UCSD-AML1 (cell line): Measurements from ENCODE around the gene RNASET2.
"Not testable (repeated sequence)": the region's sequence is repeated elsewhere in the genome, so short reads cannot be mapped to it uniquely, and the experiment has no call there.

ENCODE experiments used
- DNase-seq: peaks from one replicate; lab custom pipeline; 2025; ENCODE audit not compliant: unreplicated experiment; lab: John Stamatoyannopoulos, UW

Gene RNASET2

DNA sequence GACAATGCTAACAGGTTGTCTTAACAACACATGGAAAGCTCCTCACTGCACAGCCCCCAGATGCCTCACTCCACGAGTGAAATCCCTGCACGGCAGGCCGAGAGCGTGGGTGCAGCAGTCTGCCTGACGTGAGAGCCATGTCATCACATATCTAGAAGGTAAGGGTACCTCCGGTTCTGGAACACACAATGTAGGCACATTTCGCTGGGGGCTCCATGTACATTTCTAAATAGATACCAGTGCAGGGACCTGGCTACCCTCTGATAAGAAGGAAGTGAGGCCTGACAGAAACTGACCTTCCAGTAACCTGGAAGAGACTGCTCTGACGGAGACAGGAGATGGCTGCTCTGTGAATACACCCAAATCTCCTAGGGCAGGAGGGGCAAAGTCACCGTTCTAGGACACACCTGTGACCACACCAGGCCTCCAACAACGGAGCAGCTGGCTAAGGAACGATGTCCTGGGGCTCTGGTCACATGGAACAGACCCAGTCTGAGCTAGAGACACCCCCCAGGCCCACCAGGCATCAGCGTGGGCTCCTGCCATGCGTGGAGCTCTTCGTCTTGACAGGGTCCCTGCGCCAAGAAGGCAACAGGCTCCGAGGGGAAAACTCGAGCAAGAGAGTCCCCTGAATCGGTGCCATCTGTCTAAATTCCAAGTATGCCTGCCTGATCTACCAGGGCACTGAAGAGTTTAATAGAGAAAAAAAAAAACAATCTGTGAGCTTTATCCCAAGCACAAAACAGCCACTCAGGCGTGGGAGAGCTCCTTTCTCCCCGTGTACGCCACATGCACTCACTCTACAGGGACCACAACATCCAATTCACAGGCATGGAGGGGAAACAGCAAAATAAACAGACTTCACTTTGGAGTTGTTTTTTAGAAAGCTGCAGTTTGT lies 27.5 kb downstream of the RNASET2 start:
- no peak for DNase-seq

DNA sequence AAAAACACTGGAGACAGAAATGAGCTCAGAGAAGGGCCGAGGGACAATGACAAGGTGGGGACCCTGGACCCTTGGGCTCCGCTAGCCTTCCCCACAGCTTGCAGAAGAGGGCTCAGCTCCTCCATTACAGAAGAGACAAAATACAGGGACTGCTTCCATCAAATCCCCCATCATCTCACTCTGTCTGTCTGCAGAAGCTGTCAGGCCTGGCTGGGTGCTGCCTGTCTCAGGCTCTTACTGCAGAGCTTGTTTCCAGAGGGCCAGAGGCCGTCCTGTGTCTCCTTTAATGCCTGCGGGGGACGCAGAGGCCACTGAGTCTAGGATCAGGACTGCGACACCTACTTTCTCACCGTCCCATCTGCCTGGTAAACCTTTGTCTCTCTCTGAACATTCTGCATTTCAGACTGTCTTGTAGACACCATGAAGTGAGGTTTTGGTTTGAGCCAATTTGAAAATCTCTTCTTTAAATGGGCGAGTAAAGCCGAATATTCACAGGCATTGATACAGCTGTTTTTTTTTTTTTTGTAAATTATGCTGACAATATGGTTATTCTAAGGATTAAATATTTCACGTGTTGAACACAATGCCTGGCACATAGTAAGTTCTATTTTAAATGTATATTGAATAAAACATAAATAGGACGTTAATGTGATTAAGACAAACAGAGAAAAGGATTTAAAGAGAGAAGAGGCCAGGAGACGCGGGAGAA lies 28.3 kb downstream of the RNASET2 start:
- no peak for DNase-seq

DNA sequence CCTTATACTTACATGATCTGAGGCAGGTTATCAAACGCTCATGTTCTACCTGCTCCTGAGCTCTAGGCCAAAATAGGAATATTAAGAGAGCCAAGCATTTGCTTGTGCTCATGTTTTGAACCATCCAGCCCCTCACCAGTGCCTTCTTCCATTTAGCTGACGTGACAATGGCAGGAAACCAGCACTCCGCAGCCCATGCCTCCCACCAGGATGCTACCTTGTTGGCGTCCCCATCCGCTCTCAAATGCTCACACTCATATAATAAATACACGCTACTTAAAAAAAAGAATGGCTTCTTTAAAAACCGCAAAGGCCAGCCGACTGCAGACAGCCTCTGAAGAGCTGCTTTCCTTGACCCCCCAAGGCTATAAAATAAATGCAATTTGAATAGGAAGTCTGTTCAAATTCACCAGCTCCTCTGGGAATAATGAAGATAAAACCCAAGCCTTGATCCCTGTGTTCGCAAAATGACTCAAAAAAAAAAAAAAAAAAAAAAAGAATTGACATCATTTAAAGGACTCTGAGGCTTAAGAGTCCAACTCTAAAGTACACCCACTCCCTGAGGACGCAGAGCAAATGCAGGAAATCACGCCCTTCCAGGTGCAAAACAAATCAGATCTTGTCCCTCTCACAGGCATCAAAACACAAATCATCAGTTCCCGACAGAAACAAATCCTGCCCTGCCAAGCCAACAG lies 29.0 kb downstream of the RNASET2 start:
- DNase-seq, result no peak

DNA sequence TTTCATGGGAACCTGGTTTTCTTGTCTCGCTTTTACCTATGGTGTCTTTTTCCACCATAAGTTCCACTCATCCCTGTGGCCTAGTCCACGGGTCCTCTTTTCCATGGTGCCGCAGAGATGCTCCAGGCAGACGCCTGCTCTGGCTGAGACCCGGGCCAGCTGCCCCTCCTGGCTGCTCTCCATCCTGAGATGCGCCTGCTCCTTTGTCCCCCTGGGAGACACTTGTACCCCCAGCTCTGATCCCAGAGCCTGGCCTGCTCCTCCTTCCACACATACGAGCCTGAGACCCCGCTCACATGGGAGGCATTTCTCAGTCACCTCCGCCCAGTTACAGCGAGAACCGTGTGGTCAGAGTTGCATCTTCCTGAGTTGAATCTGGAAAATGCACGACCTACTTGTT lies 29.6 kb downstream of the RNASET2 start:
- DNase-seq, result no peak

DNA sequence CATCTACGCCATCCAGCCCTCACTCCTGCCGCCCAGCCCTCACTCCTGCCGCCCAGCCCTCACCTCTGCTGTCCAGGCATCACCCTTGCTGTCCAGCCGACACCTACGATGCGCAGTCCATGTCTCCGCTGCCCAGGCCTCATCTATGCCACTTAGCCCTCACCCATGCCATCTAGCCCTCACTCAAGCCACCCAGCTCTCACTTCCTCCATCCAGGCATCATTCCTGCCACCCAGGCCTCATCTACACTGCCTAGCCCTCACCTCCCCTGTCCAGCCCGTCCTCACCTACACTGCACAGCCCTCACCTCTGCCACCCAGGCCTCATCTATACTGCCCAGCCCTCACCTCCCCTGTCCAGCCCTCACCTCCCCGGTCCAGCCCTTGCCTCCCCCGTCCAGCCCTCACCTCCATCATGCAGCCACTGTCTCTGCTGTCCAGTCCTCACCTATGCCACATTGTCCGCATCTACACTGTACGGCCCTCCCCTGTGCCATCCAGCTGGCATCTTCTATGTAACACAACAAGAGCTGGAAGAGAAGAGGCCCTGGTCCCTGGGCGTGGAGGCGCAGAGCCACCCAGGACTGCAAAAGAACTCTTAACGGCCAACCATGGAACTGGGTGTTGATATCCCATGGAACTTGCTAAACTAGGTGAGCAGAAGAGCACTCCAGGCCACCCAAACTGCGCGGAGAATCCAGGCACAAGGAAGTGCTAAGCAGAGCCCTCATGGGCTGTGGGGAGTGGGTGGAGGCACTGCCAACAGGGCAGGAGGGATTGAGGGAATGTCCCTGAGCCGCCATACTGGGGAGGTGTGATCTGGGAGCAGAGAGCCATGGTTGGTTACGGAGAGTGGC lies 31.0 kb downstream of the RNASET2 start:
- DNase-seq, result no peak

DNA sequence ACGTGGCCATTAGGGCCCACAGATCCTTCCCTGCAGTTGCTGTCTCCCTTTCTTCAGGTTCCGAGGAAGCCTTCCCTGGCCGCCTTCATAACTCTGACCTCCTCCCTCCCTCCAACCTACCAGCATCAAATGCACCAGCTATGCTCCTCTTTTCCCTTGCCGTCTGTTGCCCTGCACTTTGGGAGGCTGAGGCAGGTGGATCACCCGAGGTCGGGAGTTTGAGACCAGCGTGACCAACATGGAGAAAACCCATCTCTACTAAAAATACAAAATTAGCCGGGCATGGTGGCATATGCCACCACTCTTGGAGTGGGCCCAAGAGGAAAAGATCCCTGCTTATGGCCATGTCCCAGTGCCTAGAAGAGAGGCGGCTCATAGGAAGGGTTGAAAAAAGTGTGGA lies 31.8 kb downstream of the RNASET2 start:
- DNase-seq, result no peak

DNA sequence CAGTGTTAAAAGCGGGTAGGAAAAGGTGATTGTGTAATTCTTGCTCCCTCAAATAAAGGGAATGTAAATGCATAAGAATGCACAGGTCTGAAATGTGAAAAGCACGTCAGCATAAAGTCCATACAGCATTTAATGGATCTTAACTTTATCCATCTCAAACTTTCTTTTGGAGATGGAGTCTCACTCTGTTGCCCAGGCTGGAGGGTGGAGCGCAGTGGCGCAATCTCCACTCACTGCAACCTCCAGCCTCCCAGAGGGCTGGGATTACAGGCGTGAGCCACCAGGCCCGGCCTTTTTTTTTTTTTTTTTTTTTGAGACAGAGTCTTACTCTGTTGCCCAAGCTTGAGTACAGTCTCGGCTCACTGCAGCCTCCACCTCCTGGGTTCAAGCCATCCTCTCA lies 33.4 kb downstream of the RNASET2 start:
- DNase-seq, result no peak

DNA sequence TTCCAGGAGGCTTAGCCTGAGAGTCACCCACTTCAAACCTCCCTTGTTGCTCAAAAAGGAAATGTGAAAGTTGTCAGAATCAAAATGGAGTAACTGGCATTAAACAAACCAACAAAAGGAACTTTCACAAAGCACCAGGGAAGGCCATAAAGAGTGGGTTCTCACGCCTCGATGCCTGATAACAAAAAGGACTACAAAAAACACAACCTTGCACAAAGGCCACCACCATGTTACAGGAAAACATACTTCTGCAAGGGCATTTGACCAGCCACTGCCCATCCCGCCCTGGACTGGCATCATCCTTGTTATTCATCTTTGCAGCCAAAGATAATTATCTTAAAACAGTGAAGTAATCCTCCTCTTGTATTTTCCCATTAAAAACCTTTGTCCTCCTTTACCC lies 34.8 kb downstream of the RNASET2 start:
- no peak for DNase-seq

DNA sequence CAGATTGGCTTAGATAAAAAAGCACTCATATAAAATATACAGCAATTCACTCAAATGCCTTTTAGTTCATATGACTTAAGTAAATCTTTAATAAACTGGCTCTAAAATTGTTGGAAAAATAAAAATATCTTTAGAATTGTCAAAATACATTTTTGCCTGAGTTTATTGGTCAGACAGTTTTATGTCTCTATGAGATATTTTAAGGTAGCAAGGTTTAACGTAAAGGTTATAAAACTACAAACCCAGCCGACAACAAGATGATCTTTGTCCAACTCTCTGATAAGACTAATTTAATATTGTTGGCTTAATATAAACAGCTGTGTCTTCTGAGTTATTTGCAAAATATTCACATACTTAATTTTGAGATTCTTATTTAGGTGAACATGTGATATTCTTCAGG lies 39.5 kb downstream of the RNASET2 start:
- no peak for DNase-seq

DNA sequence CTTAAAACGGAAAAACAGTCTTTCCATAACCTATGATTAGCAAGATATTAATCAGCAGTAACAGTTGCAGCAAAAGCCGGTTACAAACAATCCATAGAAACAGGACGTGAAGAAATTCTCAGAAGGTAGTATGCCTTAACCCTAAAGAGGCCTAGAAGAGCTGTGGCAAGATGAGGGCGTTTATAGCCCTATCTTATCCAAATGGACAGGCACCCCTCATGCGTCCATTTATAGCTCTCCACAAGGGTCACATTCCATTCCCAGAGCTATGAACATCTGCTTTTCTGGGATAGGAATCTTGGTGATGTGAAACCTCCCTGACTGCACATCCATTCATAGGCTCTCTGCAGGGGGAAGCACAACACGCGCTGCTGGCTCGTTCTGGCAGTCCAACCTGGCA lies 40.9 kb downstream of the RNASET2 start:
- DNase-seq, result not testable (repeated sequence)

DNA sequence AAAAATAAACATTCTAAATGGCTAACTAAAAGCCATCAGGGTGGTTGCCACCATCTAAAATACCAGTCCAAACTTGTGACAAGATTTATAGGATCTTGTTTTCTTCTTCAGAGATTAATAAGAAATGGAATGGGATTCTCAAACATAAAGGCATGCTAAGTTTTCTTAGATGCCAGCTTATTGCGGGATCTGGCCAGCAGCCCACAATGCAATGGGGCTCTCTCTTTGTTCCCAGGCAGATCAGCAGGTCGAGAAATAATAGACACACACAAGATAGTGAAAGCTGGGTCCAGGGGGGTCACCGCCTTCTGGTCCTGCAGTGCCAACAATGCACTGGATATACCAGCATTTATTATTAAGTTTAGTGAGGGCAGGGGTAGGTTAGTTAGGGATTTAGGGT lies 41.4 kb downstream of the RNASET2 start:
- not testable (repeated sequence) for DNase-seq

DNA sequence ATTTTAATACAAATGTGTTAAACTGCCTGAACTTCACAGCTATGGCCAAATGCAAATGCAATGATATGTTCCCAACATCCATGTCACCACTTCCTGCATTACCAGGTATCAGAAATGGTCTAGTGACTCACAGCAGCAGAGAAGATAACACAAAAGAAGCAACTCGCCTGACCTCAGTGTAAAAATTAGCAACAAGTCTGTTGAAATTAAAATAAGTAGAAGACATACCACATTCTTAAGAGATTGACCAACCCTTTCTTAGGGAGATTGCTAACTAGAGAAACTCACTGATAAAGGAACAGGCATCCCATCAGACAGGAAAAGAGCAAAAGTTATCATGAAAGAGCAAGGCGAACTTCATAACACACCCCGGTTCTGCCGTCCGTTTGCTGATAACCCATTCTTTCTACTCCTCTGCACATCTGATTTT lies 45.1 kb downstream of the RNASET2 start:
- DNase-seq, result no peak

DNA sequence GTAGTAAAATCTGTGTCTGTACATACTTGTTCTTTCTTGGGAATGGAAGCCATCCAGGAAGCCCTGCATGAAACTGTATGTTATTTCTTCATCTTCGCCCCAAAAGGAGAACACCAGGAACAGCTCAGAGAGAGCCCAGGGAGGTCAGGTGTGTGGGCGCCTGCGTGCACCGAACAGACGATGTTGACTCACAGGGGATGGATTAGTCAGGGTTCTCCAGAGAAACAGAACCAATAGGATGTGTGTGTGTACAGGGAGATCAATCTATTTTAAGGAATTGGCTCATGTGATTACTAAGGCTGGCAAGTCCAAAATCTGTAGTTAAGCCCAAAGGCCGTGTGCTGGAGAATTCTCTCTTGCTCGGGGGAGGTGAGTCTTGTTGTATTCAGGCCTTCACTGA lies 45.7 kb downstream of the RNASET2 start:
- DNase-seq, result no peak

DNA sequence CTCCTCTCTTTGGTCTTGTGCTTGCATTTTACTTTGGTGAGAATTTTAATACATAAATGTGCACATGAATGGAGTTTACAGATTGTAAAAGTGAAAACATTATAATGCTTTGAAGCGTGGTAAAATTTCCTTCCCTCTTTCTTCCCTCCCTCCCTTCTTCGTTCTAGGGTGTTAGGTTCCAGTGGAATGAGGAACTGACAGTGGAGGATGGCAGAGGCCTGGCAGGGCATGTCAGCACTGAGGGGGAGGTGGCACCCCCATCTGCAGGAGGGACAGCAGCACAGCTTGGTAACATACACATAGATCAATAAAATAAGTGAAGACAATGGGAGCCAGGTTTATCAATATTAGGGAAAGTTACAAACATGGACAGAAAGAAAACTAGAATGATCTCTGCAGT lies 47.5 kb downstream of the RNASET2 start:
- no peak for DNase-seq

DNA sequence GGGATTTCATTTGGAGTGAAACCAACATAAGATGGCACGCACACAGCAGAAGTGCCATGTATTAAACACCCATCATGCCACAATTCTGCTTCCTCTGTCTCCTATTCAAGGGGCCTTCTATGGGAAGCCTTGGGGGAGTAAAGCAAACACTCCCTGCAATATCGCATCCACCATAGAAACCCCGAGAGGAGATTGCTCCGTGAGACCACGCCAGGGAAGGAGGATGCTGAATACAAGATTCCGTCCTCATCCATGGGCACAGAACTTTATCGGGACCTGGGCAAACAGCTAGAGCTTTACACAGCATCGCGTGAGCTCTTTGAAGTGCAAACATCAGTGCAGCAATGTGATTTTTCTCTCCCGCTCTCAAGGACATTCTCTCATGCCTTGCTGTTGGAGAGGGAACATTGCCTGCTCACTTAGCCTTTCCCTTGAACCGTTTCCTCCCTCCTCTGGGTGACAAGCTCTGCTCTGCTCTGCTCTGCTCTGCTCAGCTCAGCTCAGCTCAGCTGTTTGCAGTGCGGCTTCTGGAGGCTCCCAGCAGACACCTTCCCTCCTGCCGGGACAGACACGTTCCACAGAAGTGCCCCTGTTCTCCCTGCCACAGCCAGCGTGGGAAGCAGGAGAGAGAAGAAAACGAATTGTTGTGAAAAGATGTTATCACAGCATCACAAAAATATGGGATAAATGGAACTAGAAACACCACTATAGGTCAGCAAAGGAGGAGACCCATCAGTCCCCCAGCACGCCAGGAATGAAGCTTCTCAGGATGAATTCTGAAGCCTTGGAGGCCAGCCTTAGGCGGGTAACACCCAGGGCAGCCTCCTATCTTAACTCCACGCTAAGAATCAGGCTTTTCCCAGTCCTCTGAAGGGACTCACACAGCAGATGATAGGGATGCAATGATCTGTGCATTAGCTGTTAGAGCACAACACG lies 48.2 kb downstream of the RNASET2 start:
- DNase-seq, result no peak

DNA sequence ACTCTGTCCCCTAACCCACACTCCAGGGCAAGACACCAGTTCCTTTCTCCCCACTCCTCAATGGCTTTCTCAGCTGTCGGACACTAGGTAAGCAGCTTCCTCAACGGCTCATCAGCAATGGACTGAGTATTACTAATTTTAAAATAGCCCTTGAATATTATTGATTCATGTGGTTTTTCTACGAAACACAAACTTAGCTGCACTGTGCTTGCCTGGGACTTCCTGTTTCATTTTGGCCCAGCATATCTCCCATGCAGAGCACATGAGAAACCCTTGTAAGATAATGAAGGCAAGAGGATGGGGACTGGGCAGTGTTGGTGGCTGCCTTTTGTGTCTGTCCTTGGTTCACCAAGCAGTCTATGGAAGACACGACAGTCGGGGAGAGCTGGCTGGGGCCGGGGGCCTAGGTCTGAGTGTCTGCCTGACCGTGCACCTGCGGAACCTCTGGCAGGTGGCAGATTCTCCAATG lies 48.9 kb downstream of the RNASET2 start:
- no peak for DNase-seq

DNA sequence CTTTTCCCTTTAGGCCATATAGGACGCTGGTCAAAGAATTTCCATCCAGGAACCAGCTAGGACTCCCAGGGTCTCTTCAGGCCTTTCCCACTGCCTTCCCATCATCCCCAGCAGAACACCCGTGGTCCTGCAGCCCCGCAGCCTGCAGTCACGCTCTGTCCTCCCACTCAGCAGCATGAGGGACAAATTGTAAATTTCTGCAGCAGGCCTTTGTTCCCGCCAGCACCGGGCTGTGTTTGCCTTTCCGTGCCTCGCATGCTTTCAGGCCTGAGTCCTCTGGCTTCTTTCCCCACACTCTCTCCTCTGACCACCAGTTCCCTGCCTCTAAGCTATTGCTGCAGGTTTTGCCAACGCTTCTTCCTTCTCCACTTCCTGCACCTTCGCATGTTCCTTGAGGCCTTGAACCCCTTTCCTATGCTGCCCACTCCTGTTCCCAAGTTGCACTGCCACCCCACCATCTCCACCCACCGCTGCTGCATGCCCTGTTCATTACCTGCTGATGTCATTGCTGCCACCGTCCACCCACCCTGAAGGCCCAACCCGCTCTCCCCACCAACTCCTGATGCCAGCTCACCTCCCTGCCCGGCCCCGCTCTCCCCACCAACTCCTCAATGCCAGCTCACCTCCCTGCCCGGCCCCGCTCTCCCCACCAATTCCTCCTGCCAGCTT lies 49.8 kb downstream of the RNASET2 start:
- no peak for DNase-seq

DNA sequence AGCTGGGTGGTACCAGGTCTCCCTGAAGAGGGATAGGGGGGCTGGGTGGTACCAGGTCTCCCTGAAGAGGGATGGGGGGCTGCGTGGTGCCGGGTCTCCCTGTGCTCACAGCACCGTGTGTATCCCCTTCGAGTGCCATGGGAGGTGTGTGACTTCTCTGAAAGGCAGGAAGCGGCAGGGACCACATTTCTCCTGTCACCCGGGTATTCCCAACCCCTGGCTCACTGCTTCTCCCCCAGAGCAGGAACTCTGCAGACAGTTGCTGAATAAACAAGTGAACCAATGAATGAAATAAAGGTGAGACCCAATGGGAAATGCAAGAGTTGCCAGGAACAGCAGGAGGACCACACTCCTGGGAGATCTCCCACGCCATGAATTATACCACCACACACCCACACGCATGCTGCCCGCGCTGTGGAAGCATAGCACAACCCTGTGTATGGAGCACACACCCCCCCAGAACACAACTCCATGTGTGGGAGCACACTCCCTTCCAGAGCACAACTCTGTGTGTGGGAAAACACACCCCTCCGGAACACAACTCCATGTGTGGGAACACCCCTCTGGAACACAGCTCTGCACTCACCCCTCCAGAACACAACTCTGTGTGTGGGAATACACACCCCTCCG lies 50.7 kb downstream of the RNASET2 start:
- no peak for DNase-seq

DNA sequence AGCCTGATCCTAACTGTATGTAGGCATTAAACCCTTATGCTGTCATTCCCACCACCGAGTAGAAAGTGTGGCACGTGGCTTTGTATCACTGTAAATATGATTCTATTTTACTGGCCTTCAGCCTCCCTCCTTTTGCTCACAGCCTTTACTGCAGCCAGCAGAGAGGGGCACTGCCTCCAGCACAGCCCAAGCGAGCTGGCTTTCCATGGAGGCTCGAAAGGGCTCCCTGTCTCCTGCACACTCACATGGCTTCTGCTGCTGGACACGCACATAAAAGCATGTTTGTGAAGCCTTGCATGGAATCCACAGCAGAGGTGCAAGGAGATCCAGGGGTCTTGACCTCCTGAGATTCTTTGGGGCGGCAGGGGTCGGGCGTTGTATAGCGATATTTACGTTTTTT lies 51.3 kb downstream of the RNASET2 start:
- DNase-seq, result no peak
